ENCODE results near the gene FERMT1. TPM values are rescaled to one million over a fixed set of nuclear protein-coding genes. Genes with fewer than 3 reads are reported as not detected.

Gene FERMT1
- total and polyA plus RNA-seq, 2 of the 13 experiments (the other 11 are each of a cell fraction or from before 2014, with no cell fraction given) = 15.8 to 29.5 TPM

DNA sequence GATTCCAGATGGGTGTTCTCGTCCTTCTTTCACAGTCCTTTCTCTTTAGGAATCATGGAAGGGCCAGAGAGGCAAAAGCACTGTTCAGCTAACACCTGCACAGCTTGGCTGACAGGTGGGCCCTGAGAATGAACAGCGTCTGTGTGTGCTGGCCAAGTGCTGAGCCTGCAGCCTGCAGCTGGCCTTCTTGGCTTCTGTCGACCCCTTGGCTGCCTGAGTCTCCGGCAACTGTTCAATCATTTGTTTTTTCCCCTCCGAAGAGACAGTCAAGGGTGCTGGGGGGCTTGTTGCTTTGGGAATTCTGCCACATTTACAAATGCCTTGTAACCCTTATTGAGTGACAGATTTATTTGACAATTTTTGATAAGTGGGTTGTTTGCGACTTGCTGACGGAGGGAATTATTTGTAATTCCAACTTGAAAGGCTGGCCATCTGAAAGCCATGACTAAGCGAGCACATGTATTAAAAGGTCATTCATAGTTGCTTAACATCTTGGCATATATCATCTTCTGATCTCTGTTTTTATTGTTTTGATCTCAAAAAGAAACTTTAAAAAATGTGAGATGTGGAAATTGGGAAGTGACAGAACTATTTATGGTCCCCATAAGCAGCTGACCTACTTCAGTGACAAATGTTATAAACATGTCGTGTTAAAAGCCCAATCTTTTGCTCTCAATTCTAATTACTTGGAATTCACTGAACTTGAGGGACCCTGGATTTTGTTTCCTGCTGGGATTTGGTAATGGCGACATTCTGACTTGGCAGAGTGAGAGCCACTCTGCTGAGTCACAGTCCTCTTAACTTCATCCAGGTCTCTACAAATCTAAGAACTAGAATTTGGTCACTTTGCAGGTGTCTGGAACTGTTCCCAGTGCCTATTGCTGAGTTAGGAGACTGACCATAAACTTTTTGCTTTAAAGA, 41.9 kb upstream of the FERMT1 start:
- Histone ChIP-seq H3K9ac (ENCODE audit: insufficient read depth, low read depth, low read length) (no peak overlapping the region), H3K9me3 (ENCODE audit: low read length) (no peaks in the 10 kb centered on the region), H3K27me3 (ENCODE audit: control insufficient read depth in 1 of 2, insufficient read depth in 2 of 2, low read length in 2 of 2) (peaks cover 2 to 5% of the 10 kb centered on the region in 2 experiments; a peak in 3 of 5 replicates), H3K27ac (ENCODE audit: extremely low read length, insufficient read depth, low read length) (no peak overlapping the region), H3K79me2 (ENCODE audit: insufficient read depth, low read length) (no peaks in the 10 kb centered on the region), H3K36me3 (replicated peaks in 1 of 2; ENCODE audit: control insufficient read depth in 1 of 2, insufficient read depth in 2 of 2, low read length in 2 of 2) (no peaks in the 10 kb centered on the region), H3K4me2 (ENCODE audit: low read depth, low read length) (no peak overlapping the region), H2AFZ (ENCODE audit: low read length) (no peak overlapping the region), H3K4me3 (replicated peaks in 1 of 3; ENCODE audit: insufficient read depth in 1 of 3, low read depth in 2 of 3, low read length in 3 of 3) (no peak overlapping the region), H4K20me1 (ENCODE audit: insufficient read depth, low read length) (no peaks in the 10 kb centered on the region), H3K4me1 (ENCODE audit: insufficient read depth, low read length) (no peaks in the 10 kb centered on the region)
- ATAC-seq = no peak
- no TSS peak for BruUV-seq (replicated peaks)
- in situ Hi-C loops (cut with HindIII; ENCODE audit: extremely low pct_ligation_motif_present, low pct_unique_long_range_greater_than_20kb) = no loop called here
- ChIA-PET POLR2A (no interaction called here), CTCF (ENCODE audit: low intra/inter-chr PET ratio, low total read pairs) (no interaction called here)
- DNase-seq (ENCODE audit: low spot score) = no peak
- TF ChIP-seq, protein P1, sequence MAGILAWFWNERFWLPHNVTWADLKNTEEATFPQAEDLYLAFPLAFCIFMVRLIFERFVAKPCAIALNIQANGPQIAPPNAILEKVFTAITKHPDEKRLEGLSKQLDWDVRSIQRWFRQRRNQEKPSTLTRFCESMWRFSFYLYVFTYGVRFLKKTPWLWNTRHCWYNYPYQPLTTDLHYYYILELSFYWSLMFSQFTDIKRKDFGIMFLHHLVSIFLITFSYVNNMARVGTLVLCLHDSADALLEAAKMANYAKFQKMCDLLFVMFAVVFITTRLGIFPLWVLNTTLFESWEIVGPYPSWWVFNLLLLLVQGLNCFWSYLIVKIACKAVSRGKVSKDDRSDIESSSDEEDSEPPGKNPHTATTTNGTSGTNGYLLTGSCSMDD (CRISPR knock-in tag; IDR thresholded peaks at IDR 0.05) = no peak
- TF ChIP-seq, protein P2, sequence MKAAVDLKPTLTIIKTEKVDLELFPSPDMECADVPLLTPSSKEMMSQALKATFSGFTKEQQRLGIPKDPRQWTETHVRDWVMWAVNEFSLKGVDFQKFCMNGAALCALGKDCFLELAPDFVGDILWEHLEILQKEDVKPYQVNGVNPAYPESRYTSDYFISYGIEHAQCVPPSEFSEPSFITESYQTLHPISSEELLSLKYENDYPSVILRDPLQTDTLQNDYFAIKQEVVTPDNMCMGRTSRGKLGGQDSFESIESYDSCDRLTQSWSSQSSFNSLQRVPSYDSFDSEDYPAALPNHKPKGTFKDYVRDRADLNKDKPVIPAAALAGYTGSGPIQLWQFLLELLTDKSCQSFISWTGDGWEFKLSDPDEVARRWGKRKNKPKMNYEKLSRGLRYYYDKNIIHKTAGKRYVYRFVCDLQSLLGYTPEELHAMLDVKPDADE (CRISPR knock-in tag; IDR thresholded peaks at IDR 0.05) = no peak
- TF ChIP-seq, protein P3, sequence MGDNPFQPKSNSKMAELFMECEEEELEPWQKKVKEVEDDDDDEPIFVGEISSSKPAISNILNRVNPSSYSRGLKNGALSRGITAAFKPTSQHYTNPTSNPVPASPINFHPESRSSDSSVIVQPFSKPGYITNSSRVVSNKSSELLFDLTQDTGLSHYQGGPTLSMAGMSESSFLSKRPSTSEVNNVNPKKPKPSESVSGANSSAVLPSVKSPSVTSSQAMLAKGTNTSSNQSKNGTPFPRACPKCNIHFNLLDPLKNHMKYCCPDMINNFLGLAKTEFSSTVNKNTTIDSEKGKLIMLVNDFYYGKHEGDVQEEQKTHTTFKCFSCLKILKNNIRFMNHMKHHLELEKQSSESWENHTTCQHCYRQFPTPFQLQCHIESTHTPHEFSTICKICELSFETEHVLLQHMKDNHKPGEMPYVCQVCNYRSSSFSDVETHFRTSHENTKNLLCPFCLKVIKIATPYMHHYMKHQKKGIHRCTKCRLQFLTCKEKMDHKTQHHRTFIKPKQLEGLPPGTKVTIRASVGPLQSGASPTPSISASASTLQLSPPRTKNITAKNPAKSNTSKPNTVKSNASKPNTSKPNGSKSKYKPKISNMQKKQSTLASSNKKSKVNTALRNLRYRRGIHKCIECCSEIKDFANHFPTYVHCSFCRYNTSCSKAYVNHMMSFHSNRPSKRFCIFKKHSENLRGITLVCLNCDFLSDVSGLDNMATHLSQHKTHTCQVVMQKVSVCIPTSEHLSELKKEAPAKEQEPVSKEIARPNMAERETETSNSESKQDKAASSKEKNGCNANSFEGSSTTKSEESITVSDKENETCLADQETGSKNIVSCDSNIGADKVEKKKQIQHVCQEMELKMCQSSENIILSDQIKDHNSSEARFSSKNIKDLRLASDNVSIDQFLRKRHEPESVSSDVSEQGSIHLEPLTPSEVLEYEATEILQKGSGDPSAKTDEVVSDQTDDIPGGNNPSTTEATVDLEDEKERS (CRISPR knock-in tag; IDR thresholded peaks at IDR 0.05) = no peak
- TF ChIP-seq, protein P4, sequence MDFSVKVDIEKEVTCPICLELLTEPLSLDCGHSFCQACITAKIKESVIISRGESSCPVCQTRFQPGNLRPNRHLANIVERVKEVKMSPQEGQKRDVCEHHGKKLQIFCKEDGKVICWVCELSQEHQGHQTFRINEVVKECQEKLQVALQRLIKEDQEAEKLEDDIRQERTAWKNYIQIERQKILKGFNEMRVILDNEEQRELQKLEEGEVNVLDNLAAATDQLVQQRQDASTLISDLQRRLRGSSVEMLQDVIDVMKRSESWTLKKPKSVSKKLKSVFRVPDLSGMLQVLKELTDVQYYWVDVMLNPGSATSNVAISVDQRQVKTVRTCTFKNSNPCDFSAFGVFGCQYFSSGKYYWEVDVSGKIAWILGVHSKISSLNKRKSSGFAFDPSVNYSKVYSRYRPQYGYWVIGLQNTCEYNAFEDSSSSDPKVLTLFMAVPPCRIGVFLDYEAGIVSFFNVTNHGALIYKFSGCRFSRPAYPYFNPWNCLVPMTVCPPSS (IDR thresholded peaks at IDR 0.05) = no peak
- no peak for TF ChIP-seq THYN1 (CRISPR knock-in tag; IDR thresholded peaks at IDR 0.05; ENCODE audit: borderline replicate concordance, low read depth)
- TF ChIP-seq, protein P5, sequence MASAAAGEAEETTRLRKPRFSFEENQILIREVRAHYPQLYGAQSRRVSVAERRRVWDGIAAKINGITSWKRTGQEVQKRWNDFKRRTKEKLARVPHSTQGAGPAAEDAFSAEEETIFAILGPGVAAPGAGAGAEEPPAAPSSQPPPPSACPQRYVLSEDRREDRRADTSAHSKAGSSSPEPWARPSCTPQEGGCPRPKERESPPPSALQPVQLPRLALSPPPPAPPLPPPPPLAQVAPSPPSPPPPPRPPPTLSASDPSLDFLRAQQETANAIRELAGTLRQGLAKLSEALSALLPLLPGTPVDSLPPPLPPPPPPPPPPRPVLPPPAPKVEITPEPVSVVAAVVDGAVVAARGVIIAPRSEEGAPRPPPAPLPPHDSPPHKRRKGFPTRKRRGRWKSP (CRISPR knock-in tag; IDR thresholded peaks at IDR 0.05) = no peak
- 26% methylated on average over 10 of the region's 10 CpGs for WGBS (ENCODE audit: low lambda C conversion rate)
- FAIRE-seq = no peak
- intact Hi-C loops (cut with micrococcal nuclease; ENCODE audit: unreplicated experiment) = no loop called here
